Tibial nerve (tissue), 4 donors: ENCODE results near the gene TTC6. TPM values are rescaled to one million over a fixed set of nuclear protein-coding genes. Genes with fewer than 3 reads are reported as not detected.

Source experiments
- DNase-seq, 2 donors: peaks; one replicate each; pipeline ENCODE4 v3.0.0-alpha.2; 2019; ENCODE audit warnings: low spot score in 2 of 2
- H3K27ac ChIP-seq, 4 donors: fragments of 200-600 bp; sonication (generic) in 3 of 4; one replicate each; pipeline ENCODE4 v1.5.1; 2017 to 2019; ENCODE audit warnings: mild to moderate bottlenecking in 1 of 4
- H3K27me3 ChIP-seq, 2 donors: fragments of 200-600 bp; sonication (generic) in 1 of 2; one replicate each; pipeline versions ENCODE4 v1.5.1 to v1.6.0; 2017 to 2019
- H3K36me3 ChIP-seq, 3 donors: fragments of 200-600 bp; sonication (generic); one replicate each; pipeline ENCODE4 v1.5.1; 2018 to 2019
- H3K4me1 ChIP-seq, 4 donors: fragments of 200-600 bp; sonication (generic) in 3 of 4; one replicate each; pipeline ENCODE4 v1.5.1; 2017 to 2019
- H3K4me3 ChIP-seq, 4 donors: fragments of 200-600 bp; sonication (generic) in 3 of 4; one replicate each; pipeline ENCODE4 v1.5.1; 2017 to 2019; ENCODE audit warnings: mild to moderate bottlenecking in 1 of 4, moderate library complexity in 1 of 4
- H3K9me3 ChIP-seq, 4 donors: fragments of 200-600 bp; sonication (generic) in 3 of 4; one replicate each; pipeline ENCODE4 v1.5.1; 2017 to 2019
- CTCF ChIP-seq, 5 experiments: fragments of 200-600 bp in 3 of 5; fragments of 450-650 bp in 2 of 5; sonication (generic) in 3 of 5; IDR thresholded peaks; one replicate each; pipeline ENCODE4 v1.5.1; 2016 to 2019; ENCODE audit warnings: antibody characterized with exemption in 5 of 5, mild to moderate bottlenecking in 3 of 5, moderate library complexity in 2 of 5
- EP300 ChIP-seq, 2 donors: sonication (generic); formaldehyde crosslinking; IDR thresholded peaks; one replicate each; pipeline ENCODE4 v1.6.1; 2017; ENCODE audit warnings: antibody characterized with exemption in 2 of 2, mild to moderate bottlenecking in 1 of 2
- POLR2A ChIP-seq, 2 donors: fragments of 450-650 bp; IDR thresholded peaks; one replicate each; pipeline ENCODE4 v1.6.1; 2017; ENCODE audit warnings: antibody characterized with exemption in 2 of 2, mild to moderate bottlenecking in 2 of 2, moderate library complexity in 2 of 2
- WGBS, 2 donors: methylation state at CpG; one replicate each; pipeline ENCODE4 v1.1.5; 2018; 5-methylcytosine and 5-hydroxymethylcytosine counted together
- total RNA-seq, 4 donors: library from RNA; depleted of rRNA; stranded (reverse); fragments of >200 nt; gene quantifications; one replicate each; pipeline ENCODE4 v1.1.0, GENCODE V29; 2016

Gene TTC6
- total RNA-seq, 4 donors from 2014 or later = not detected

- 28 to 30% methylated on average over 6 of the region's 6 CpGs for WGBS, 2 donors
Measured at GRCh38 chr14:37588667-37588955, 6.8 kb upstream of the TTC6 start.

GRCh38 chr14:37588956-37589714 lies 6.3 kb upstream of the TTC6 start:
- Histone ChIP-seq H3K4me3 (no peak overlapping the region), H3K36me3 (no peaks in the 10 kb centered on the region), H3K27me3 (peaks cover 12 to 100% of the 10 kb centered on the region in 2 donors), H3K4me1 (peaks cover 0 to 46% (median under 1%) of the 10 kb centered on the region in 4 donors), H3K27ac (peak overlapping the region in 1 of 4 donors; percentile 24), H3K9me3 (no peaks in the 10 kb centered on the region)
- no peak for TF ChIP-seq POLR2A (IDR thresholded peaks at IDR 0.05)
- no peak for TF ChIP-seq EP300 (IDR thresholded peaks at IDR 0.05)
- no peak for TF ChIP-seq CTCF (IDR thresholded peaks at IDR 0.05)
- 20 to 24% methylated on average over 16 of the region's 16 CpGs for WGBS, 2 donors
- no peak for DNase-seq

More at GRCh38 chr14:37588667-37588955, 6.8 kb upstream of the TTC6 start:
- Histone ChIP-seq H3K9me3 (no peaks in the 10 kb centered on the region), H3K27me3 (peaks cover 12 to 100% of the 10 kb centered on the region in 2 donors), H3K36me3 (no peaks in the 10 kb centered on the region), H3K27ac (peak overlapping the region in 1 of 4 donors; percentile 24), H3K4me3 (no peak overlapping the region), H3K4me1 (peaks cover 0 to 47% (median 0%) of the 10 kb centered on the region in 4 donors)
- DNase-seq = no peak
- no peak for TF ChIP-seq POLR2A (IDR thresholded peaks at IDR 0.05)
- no peak for TF ChIP-seq CTCF (IDR thresholded peaks at IDR 0.05)
- TF ChIP-seq EP300 (IDR thresholded peaks at IDR 0.05) = no peak

GRCh38 chr14:37589715-37590427 lies 5.6 kb upstream of the TTC6 start:
- H3K4me1 ChIP-seq = peaks cover 0 to 46% (median 3%) of the 10 kb centered on the region in 4 donors
- H3K4me3 ChIP-seq = no peak overlapping the region
- no peak overlapping the region for H3K27ac ChIP-seq
- peaks cover 6 to 97% of the 10 kb centered on the region in 2 donors for H3K27me3 ChIP-seq
- H3K36me3 ChIP-seq = no peaks in the 10 kb centered on the region
- no peaks in the 10 kb centered on the region for H3K9me3 ChIP-seq
- no peak for TF ChIP-seq POLR2A (IDR thresholded peaks at IDR 0.05)
- TF ChIP-seq EP300 (IDR thresholded peaks at IDR 0.05) = no peak
- TF ChIP-seq CTCF (IDR thresholded peaks at IDR 0.05) = no peak
- DNase-seq = no peak
- WGBS, 2 donors = 19 to 20% methylated on average over 6 of the region's 6 CpGs

GRCh38 chr14:37590428-37591139 lies 4.8 kb upstream of the TTC6 start:
- no peak overlapping the region for H3K27ac ChIP-seq
- no peaks in the 10 kb centered on the region for H3K36me3 ChIP-seq
- H3K27me3 ChIP-seq = peaks cover 8 to 95% of the 10 kb centered on the region in 2 donors
- TF ChIP-seq CTCF (IDR thresholded peaks at IDR 0.05) (no peak), POLR2A (IDR thresholded peaks at IDR 0.05) (no peak)
- no peak for DNase-seq
- WGBS, 2 donors = 16 to 25% methylated on average over 4 of the region's 4 CpGs
- H3K9me3 ChIP-seq = no peaks in the 10 kb centered on the region
- peaks cover 0 to 47% (median 7%) of the 10 kb centered on the region in 4 donors for H3K4me1 ChIP-seq
- H3K4me3 ChIP-seq = no peak overlapping the region
